Right cardiac atrium (tissue), 5 donors: Measurements from ENCODE around the gene SEC16A. TPM values are rescaled to one million over a fixed set of nuclear protein-coding genes. Genes with fewer than 3 reads are reported as not detected.

Experiments used
- ATAC-seq, 2 donors: fragments of 200-7000 bp; cut with Tn5 transposase; one replicate each; pipeline versions ENCODE4 v1.8.0 to v1.9.1; 2020; ENCODE audit warnings: moderate library complexity in 2 of 2, mild to moderate bottlenecking in 1 of 2
- DNase-seq, 3 donors: peaks; one replicate each; pipeline ENCODE4 v3.0.0-alpha.2; 2020
- H3K27ac ChIP-seq: one replicate; pipeline ENCODE4 v1.5.1; 2013; ENCODE audit warnings: mild to moderate bottlenecking, low read length, control low read depth, moderate library complexity
- H3K27me3 ChIP-seq: one replicate; pipeline ENCODE4 v1.6.1; 2013; ENCODE audit not compliant: control insufficient read depth, insufficient read depth
- H3K4me1 ChIP-seq: one replicate; pipeline ENCODE4 v1.6.1; 2013; ENCODE audit warnings: low read length; ENCODE audit not compliant: control insufficient read depth, insufficient read depth
- H3K4me3 ChIP-seq: one replicate; pipeline ENCODE4 v1.5.1; 2013; ENCODE audit warnings: low read length, control low read depth
- H3K9me3 ChIP-seq: one replicate; pipeline ENCODE4 v1.6.1; 2013; ENCODE audit warnings: low read length; ENCODE audit not compliant: control insufficient read depth
- WGBS: extraction: QIAGEN DNeasy Blood & Tissue Kit; methylation state at CpG from one replicate; pipeline ENCODE4 v1.1.7; 2013; 5-methylcytosine and 5-hydroxymethylcytosine counted together
- intact Hi-C, 4 donors: fragments of 100-400 bp; cut with DNase I; formaldehyde crosslinking; loops; one replicate each; pipeline versions ENCODE4 v1.11.0 to v1.14.0; 2022 to 2023
- polyA plus RNA-seq: library from polyadenylated mRNA; stranded (reverse); fragments of 200-250 nt; gene quantifications from one replicate; pipeline ENCODE4 v1.2.3, GENCODE V29; 2013
- total RNA-seq, 4 donors: library from RNA; stranded (reverse); fragmentation: NEBNext Ultra II Directional; extraction: Animal tissue kit (Norgen Biotek cat#: 25700); gene quantifications; one replicate each; pipeline ENCODE4 v1.2.1, GENCODE V29; 2021
- donor health status: healthy with polysubstance abuse.
- donor health status: DM: no; HTN: yes; CAD: no.
- donor health status: DM: no; HTN: no; CAD: no.
- donor health status: DM: no; HTN: yes; CAD: no; lungs with severe emphysema.
- donor health status: DM: yes; HTN: yes; CAD: no.

The SEC16A gene
- total and polyA plus RNA-seq, 5 donors = 23.1 to 35.3 (median 26.4) TPM

DNA sequence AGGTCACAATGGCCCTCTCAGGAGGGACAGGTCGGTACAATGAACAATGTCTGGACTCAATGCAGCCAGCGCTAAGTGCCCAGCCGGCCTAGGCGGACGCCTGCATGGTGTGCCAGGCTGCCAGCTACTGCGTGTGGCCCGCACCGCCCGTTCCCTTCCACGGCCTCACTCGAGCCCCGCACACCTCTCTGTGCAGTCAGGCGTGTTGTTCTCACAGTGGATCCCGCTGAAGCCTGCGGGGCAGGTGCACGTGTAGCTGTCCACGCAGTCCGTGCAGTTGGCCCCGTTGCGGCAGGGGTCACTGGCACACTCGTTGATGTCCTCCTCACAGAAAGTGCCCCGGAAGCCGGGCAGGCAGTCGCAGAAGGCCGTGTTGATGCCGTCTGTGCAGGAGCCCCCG lies 26.7 kb upstream of the SEC16A start:
- Histone ChIP-seq H3K4me3 (no peak overlapping the region), H3K27me3 (no peaks in the 10 kb centered on the region), H3K9me3 (no peaks in the 10 kb centered on the region), H3K27ac (no peak overlapping the region), H3K4me1 (no peaks in the 10 kb centered on the region)
- 76% methylated on average over 27 of the region's 27 CpGs for WGBS
- intact Hi-C loops = no loop called here
- no peak for DNase-seq
- ATAC-seq = no peak

DNA sequence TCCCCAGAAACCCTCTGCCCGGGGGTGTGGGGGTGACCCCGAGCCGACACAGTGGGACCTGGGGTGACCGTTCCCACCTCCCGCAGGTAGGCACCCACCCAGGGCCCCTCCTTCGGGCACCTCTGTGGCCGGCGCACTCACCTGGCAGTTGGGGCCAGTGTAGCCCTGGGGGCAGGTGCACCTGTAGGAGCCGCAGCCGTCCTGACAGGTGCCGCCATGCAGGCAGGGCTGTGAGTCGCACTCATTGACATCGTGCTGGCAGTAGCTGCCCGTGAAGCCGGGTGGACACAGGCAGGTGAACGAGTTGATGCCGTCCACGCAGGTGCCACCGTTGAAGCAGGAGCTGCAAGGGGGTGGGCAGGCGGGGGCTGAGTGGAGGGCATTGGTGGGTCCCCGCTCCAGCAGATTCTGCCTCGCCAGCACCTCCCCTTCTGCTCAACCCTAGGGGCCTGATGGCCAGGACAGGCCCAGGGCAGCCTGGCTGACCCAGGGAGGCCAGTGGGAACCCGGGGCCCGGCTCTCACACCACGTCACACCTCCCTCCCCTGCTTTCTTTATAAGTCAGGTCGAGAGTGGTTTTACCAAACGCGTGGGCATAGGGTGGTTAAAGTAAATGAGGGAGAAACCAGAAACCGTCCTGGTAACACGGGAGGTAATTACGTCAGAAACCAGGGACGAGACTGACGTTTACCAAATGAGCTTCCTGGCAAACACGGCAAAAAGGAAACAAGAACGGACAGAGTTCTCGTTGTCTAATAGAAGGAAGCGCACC lies 26.1 kb upstream of the SEC16A start:
- Histone ChIP-seq H3K9me3 (no peaks in the 10 kb centered on the region), H3K4me3 (no peak overlapping the region), H3K4me1 (no peaks in the 10 kb centered on the region), H3K27ac (no peak overlapping the region), H3K27me3 (no peaks in the 10 kb centered on the region)
- ATAC-seq (no peak), DNase-seq (no peak)
- intact Hi-C loops = no loop called here
- 87% methylated on average over 37 of the region's 37 CpGs for WGBS

DNA sequence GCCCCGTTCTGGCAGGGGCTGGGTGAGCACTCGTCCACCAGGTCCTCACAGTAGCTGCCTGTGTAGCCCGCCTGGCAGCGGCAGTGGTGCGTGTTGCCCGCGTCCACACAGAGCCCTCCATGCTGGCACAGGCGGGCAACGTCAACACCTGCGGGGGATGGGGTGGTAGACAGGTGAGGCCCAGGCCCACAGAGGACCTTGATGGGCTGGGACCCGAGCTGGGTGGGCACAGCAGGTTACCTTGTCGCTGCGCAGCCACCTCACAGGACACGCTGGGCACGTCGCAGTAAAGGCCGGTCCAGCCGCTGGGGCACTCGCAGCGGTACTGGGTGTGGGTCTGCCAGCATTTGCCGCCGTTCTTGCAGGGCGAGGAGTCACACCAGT lies 25.1 kb upstream of the SEC16A start:
- intact Hi-C loops = no loop called here
- ATAC-seq = no peak
- H3K27me3 ChIP-seq = no peaks in the 10 kb centered on the region
- no peak overlapping the region for H3K27ac ChIP-seq
- no peaks in the 10 kb centered on the region for H3K4me1 ChIP-seq
- DNase-seq = no peak
- no peaks in the 10 kb centered on the region for H3K9me3 ChIP-seq
- H3K4me3 ChIP-seq = no peak overlapping the region
- WGBS = 95% methylated on average over 23 of the region's 23 CpGs

DNA sequence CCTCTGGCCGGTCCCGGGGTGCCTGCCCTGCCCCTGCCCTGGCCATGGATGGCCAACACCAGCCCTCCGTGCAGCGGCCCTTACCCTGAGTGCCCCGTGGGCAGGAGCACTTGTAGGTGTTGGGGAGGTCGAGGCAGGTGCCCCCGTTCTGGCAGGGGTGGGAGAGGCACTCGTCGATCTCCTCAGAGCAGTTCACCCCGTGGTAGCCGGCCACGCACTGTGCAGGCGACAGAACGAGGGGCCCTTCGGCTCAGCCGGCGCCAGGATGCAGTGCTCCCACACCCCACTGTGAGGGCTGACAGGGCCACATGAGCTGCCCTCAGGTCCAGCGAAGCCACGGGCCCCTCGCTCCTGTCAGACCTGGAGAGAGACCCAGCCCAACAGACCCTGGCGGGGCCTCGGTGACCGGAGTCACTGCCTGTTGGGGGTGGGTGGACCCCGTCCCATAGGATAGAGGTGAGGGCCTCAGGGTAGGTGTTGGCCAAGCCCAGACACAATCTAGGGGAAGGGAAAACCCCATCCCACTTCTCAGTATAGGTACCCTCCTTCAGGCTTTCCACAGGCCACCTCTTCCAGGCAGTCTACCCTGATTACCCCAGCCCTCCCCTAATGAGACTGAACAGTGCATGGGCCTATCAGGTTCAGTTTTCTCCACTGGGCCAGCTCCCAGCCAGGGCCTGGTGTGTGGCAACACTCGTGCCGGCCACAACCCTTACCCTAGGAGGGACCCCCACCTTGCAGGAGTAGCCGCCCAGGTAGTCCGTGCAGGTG lies 24.6 kb upstream of the SEC16A start:
- H3K27me3 ChIP-seq = no peaks in the 10 kb centered on the region
- no peaks in the 10 kb centered on the region for H3K9me3 ChIP-seq
- no peak for DNase-seq
- intact Hi-C loops = no loop called here
- ATAC-seq = no peak
- H3K27ac ChIP-seq = no peak overlapping the region
- WGBS = 88% methylated on average over 28 of the region's 28 CpGs
- H3K4me1 ChIP-seq = no peaks in the 10 kb centered on the region
- H3K4me3 ChIP-seq = no peak overlapping the region

DNA sequence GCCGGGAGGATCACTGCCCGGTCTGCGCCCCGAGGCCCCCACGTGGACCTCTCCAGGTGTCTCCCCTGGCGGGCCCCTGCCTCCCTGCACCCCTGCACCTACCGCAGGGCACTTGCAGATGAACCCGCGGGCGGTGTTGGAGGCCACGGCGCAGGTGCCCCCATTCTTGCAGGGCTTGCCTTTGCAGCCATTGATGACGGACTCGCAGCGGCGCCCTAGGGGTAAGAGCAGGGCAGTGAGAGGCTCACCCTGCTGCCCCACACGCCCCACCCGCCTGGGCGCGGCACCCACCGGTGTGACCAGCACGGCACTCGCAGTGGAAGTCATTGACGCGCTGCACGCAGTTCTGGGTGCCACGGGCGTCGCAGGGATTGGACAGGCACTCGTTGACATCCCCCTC lies 23.6 kb upstream of the SEC16A start:
- 94% methylated on average over 30 of the region's 30 CpGs for WGBS
- DNase-seq (no peak), ATAC-seq (no peak)
- no peaks in the 10 kb centered on the region for H3K4me1 ChIP-seq
- H3K27me3 ChIP-seq = no peaks in the 10 kb centered on the region
- intact Hi-C loops = no loop called here
- no peak overlapping the region for H3K27ac ChIP-seq
- no peaks in the 10 kb centered on the region for H3K9me3 ChIP-seq
- H3K4me3 ChIP-seq = no peak overlapping the region

DNA sequence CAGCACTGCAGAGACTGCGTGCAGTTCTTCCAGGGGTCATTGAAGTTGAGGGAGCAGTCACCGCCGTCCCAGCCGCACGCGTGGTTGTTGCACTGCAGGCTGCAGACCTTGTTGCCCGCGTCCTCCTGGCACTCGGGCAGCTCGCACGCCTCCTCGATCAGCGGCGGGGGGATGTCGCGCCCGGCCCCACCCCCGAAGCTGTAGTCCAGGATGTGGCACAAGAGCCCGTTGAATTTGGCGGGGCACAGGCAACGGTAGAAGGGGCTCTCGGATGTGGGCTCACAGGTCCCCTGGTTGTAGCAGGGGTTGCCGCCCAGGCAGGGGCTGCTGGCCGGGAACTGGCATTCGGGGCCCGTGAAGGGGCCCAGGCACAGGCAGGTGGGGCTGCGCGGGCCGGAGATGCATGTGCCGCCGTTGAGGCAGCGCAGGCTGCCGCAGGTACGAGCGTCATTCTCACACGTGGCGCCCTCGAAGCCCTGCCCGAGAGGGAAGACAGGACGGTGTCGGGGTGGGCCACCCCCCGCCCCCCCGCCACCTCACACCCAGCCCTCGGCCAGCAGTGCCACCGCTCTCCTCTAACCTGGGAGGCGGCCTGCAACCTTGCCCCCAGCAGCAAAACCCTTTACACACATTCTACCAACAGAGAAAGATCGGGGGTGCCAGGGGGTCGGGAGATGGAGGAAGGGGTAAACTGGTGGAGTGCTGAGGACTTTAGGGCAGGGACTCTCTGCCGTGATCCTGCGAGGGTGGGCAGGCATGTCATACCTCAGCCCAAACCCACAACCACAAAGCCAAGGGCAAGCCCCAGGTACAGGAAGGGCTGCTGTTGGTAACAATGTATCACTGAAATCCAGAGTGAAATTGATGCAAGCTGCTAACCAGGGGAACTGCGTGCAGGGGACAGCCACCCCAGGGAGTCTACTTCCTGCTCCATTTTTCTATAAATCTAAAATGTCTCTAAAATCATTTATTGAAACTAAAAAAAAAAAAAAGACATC lies 22.9 kb upstream of the SEC16A start:
- Histone ChIP-seq H3K4me1 (no peaks in the 10 kb centered on the region), H3K27ac (no peak overlapping the region), H3K27me3 (no peaks in the 10 kb centered on the region), H3K4me3 (no peak overlapping the region), H3K9me3 (no peaks in the 10 kb centered on the region)
- intact Hi-C loops = no loop called here
- ATAC-seq (no peak), DNase-seq (no peak)
- 92% methylated on average over 51 of the region's 51 CpGs for WGBS

DNA sequence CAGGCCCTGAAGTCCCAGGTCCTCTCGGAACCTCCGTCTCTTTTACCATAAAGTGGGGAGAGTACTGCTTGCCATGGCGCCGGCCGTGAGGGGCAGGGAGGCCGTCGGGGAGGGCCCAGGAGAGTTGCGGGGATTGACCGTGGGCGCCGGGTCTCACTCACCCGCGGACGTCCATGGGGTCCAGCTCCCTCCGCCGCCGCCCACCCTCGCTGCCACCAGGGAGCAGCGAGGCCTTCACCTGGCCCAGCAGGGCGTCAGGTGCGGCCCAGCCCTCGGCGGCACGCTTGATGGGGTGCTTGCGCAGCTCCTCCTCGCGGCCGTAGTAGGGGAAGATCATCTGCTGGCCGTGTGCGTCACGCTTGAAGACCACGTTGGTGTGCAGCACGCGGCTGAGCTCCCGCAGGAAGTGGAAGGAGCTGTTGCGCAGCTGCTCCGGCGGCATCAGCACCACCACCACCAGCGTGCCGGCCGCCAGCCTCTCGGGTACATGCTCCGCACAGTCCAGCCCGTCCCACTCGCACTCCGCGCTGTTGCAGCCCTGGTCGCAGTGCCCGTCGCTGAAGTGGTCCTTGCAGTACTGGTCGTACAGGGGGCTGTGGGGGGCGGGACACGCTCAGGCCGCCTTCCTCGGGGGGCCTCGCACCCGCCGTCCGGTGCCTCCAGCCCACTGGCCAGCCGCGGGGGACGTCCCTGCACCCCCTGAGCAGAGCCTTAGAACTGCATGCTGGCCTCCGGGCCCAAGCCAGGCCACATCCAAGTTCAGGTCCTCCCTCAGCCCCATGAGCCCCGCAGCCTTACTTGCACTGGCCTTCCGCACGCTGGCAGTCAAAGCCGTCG lies 21.9 kb upstream of the SEC16A start:
- Histone ChIP-seq H3K27ac (no peak overlapping the region), H3K27me3 (no peaks in the 10 kb centered on the region), H3K9me3 (no peaks in the 10 kb centered on the region), H3K4me3 (no peak overlapping the region), H3K4me1 (no peaks in the 10 kb centered on the region)
- intact Hi-C loops = loop anchor here in 1 of 4 donors (5.0 kb wide), 1 partner anchor 38 kb away; no protein-coding TSS in a partner anchor
- WGBS = 93% methylated on average over 68 of the region's 68 CpGs
- DNase-seq (no peak), ATAC-seq (no peak)

DNA sequence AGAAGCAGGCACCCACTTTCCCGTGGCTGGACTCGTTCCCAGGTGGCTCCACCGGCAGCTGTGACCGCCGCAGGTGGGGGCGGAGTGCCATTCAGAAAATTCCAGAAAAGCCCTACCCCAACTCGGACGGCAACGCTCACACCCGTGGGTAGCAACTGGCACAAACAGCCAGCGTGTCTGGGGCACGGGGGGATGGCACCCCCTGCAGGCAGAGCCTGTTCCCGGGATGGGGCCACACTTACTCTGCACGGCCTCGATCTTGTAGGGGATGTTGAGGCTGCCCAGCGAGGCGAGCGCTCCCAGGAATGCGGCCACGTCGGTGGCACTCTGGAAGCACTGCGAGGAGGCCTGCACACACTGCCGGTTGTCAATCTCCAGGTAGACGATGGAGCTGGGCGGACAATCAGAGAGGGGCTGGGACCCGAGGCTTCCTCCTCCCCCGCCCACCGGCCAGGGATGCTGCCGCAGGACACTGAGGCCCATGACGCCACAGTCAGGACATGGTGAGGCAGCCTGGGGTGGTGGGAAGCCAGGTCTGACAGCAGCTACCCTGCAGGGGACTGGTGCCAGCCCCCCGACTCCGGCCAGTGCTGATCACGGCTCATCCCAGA lies 20.2 kb upstream of the SEC16A start:
- no peak for DNase-seq
- no peak for ATAC-seq
- Histone ChIP-seq H3K9me3 (no peaks in the 10 kb centered on the region), H3K4me1 (no peaks in the 10 kb centered on the region), H3K4me3 (no peak overlapping the region), H3K27ac (no peak overlapping the region), H3K27me3 (no peaks in the 10 kb centered on the region)
- intact Hi-C loops = loop anchor here in 1 of 4 donors (5.0 kb wide), 1 partner anchor 39 kb away; no protein-coding TSS in a partner anchor
- WGBS = 84% methylated on average over 33 of the region's 33 CpGs

DNA sequence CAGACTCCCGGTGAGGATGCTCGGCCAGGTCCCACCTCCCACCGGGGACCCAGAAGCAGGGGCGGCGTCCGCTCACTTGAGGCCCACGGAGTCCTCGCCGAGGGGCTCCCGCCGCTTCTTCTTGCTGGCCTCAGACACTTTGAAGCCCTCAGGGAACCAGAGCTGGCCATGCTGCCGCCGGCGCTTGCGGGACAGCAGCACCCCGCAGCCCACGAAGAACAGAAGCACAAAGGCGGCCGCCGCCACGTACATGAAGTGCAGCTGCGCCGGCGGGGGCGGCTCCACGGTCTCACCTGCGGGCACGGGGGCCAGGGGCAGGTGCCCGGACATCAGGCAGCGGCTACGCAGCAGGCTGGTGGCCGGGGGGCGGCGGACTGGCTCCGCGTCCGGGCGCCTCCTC lies 19.4 kb upstream of the SEC16A start:
- intact Hi-C loops = loop anchor here in 1 of 4 donors (5.0 kb wide), 1 partner anchor 40 kb away; no protein-coding TSS in a partner anchor

DNA sequence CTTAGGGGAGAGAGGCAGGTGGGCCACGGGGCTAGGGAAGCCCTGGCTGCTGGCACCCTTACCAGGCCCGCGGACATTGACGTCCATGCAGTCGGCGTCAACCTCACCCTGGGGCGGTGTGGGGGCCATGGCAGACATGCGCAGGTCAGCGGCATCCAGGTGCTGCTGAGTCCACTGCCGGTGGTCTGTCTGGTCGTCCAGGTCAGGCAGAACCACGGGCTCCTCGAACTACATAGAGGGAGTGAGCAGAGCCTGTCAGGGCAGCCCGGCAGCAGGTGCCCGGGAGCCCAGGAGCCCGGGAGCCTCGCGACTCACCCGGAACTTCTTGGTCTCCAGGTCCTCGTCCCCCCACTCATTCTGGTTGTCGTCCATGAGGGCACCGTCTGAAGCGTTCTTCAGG lies 18.8 kb upstream of the SEC16A start:
- intact Hi-C loops = loop anchor here in 1 of 4 donors (5.0 kb wide), 1 partner anchor 41 kb away; no protein-coding TSS in a partner anchor
- Histone ChIP-seq H3K27me3 (no peaks in the 10 kb centered on the region), H3K27ac (no peak overlapping the region), H3K4me1 (no peaks in the 10 kb centered on the region), H3K4me3 (no peak overlapping the region), H3K9me3 (no peaks in the 10 kb centered on the region)
- ATAC-seq (no peak), DNase-seq (no peak)
- 92% methylated on average over 23 of the region's 23 CpGs for WGBS

More for the DNA sequence above, 19.4 kb upstream of the SEC16A start:
- Histone ChIP-seq H3K4me3 (no peak overlapping the region), H3K27ac (no peak overlapping the region), H3K9me3 (no peaks in the 10 kb centered on the region), H3K4me1 (no peaks in the 10 kb centered on the region), H3K27me3 (no peaks in the 10 kb centered on the region)
- ATAC-seq = no peak
- WGBS = 95% methylated on average over 38 of the region's 38 CpGs
- peak in 1 of 3 donors; percentile 54 for DNase-seq
